Muscle layer of duodenum (tissue), 2 donors: ENCODE measurements around the gene SLC35B1.

Source experiments
- H3K27ac ChIP-seq: one replicate; pipeline ENCODE4 v1.7.0; 2013; ENCODE audit warnings: mild to moderate bottlenecking, low read length
- H3K27me3 ChIP-seq: one replicate; pipeline ENCODE4 v1.7.0; 2013; ENCODE audit warnings: low read depth, mild to moderate bottlenecking, control low read depth, low read length
- H3K36me3 ChIP-seq, 2 donors: one replicate each; pipeline ENCODE4 v1.7.0; 2013; ENCODE audit warnings: low read length in 2 of 2, control low read depth in 1 of 2, mild to moderate bottlenecking in 1 of 2; ENCODE audit not compliant: insufficient read depth in 2 of 2, control insufficient read depth in 1 of 2
- H3K4me1 ChIP-seq, 2 donors: one replicate each; pipeline ENCODE4 v1.7.0; 2013; ENCODE audit warnings: low read length in 2 of 2, mild to moderate bottlenecking in 2 of 2, control low read depth in 1 of 2, moderate library complexity in 1 of 2; ENCODE audit not compliant: insufficient read depth in 2 of 2, control insufficient read depth in 1 of 2
- H3K4me3 ChIP-seq, 2 donors: one replicate each; pipeline ENCODE4 v1.7.0; 2013; ENCODE audit warnings: low read length in 2 of 2, low read depth in 1 of 2, mild to moderate bottlenecking in 1 of 2
- H3K9me3 ChIP-seq, 2 donors: one replicate each; pipeline ENCODE4 v1.7.0; 2013; ENCODE audit warnings: low read length in 2 of 2, control low read depth in 1 of 2, mild to moderate bottlenecking in 1 of 2; ENCODE audit not compliant: control insufficient read depth in 1 of 2
- donor health status: healthy.

SLC35B1 gene

DNA sequence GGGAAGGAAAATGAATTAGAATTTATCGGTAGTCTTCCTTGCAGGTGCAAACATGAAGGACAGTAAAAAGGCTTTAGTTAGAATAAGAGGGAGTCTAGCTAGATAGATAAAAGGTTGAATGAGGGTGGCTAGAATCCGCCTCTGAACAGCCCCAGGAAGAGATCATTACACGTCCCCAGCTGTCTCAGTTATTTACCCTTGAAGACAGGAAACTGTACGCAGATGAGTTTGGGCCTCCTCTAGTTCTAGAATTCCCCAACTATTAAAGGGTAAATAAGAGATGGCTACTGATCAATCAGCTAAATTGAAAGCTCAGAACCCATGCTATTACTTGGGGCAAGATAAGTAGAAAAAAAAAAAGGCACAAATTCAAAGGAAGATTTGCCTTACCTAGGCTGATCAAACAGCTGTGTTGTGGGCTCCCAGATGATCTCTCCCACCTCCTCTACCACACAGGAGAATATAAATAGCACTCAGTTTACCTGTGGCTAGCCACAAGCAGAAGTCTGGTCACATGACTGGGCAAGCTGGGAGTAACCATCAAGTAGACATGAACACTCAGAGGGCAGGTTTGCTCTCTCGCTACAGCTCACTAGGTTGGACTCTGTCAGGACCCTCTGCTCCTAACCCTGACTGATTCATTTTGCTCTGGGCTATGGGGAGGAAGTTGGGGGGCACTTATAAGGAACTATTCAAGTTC is 39.2 kb upstream of the SLC35B1 start:
- no peak overlapping the region for H3K4me3 ChIP-seq
- H3K36me3 ChIP-seq, result no peaks in the 10 kb centered on the region
- no peaks in the 10 kb centered on the region for H3K9me3 ChIP-seq
- peak overlapping the region; percentile 62 for H3K27ac ChIP-seq
- peaks cover 15 to 29% of the 10 kb centered on the region in 2 donors for H3K4me1 ChIP-seq
- H3K27me3 ChIP-seq, result no peaks in the 10 kb centered on the region

DNA sequence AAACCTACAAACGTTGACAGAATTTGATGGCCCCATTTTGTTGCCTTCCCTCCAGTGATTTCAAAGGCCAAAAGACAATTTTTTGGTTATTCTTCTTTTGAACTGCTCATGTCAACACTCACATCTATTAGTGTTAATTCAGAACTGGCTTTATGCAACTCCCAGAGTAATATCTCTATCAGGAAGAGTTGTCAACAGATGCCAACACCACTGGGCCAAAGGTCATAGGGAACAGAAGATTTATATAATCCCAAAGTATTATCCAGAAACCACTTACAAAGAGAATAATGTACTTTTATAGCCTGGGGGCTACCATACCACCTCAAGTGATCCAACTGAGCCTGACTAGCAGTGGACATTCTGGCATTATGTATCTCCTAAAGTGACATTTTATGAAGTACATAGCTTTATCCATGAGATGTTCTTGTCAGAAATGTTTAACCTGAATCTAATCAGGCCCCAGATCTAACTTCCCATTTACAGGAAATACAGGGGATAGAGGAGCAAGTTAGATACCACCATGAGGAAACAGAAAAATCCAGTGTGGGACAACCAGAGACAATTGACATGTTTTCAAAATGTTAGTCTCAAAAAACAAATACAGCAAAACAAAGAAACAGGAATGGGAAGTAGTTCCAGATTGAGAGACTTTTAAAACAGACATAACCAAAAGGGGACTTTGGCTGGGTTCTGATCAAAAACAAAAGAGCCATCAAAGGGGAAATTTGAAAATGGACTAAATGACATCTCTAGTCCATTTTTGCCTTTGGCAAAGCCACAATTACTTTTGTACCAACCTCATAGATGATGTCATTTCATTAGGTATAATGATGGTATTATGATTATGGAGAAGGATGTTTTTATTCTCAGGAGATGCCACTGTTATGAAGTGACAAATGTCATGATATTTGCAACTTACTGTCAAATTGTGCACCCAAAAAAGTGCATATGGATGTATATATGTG is 37.7 kb upstream of the SLC35B1 start:
- no peaks in the 10 kb centered on the region for H3K9me3 ChIP-seq
- no peaks in the 10 kb centered on the region for H3K36me3 ChIP-seq
- peak overlapping the region; percentile 62 for H3K27ac ChIP-seq
- H3K4me1 ChIP-seq, result peaks cover 30 to 44% of the 10 kb centered on the region in 2 donors
- no peaks in the 10 kb centered on the region for H3K27me3 ChIP-seq
- H3K4me3 ChIP-seq, result no peak overlapping the region

DNA sequence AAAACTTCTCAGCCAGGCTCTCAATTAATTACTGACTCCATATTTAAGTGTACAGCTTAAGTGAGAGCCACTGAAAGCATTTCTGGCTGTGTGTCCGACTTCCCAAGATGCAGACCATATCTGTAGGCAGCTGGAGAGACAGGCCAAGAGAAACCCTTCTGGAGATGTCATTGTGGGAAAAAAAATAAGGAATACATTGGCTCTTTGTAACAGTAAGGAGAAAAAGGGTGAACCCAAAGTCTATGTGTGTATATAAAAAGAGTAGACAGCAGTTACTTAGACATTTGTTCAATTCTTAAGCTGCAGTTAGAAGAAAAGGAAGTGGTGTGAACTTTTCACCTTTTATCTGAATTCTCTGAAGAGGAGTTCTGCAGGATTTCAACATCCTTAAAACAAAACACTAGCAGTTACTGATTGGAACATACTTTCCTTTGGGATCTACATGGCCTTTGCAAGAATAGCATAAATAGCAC is 34.4 kb upstream of the SLC35B1 start:
- Histone ChIP-seq H3K36me3 (no peaks in the 10 kb centered on the region), H3K27ac (peak overlapping the region; percentile 87), H3K27me3 (no peaks in the 10 kb centered on the region), H3K9me3 (no peaks in the 10 kb centered on the region), H3K4me1 (peaks cover 36 to 68% of the 10 kb centered on the region in 2 donors), H3K4me3 (peak overlapping the region in 1 of 2 donors; percentile 8)

DNA sequence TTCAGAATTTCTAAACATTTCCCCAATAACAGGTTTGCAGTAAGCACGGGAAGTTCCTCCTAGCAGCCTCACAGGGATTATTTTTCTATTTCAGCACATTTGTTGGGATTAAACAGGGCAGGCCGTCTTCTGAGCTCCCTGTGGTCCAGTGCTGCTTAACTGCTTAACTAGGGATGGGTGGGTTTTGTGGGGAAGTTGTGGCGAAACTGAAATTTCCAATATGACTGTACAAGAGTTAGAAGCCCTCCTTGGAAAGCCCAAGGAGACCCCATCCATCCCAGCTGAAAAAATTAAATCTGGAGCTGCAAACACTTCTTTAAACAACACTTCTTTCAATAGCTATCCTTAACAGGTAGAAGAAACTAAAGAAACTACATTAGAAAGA is 33.9 kb upstream of the SLC35B1 start:
- H3K27me3 ChIP-seq, result no peaks in the 10 kb centered on the region
- peak overlapping the region in 1 of 2 donors; percentile 8 for H3K4me3 ChIP-seq
- no peaks in the 10 kb centered on the region for H3K9me3 ChIP-seq
- peak overlapping the region; percentile 87 for H3K27ac ChIP-seq
- peaks cover 36 to 68% of the 10 kb centered on the region in 2 donors for H3K4me1 ChIP-seq
- no peaks in the 10 kb centered on the region for H3K36me3 ChIP-seq

DNA sequence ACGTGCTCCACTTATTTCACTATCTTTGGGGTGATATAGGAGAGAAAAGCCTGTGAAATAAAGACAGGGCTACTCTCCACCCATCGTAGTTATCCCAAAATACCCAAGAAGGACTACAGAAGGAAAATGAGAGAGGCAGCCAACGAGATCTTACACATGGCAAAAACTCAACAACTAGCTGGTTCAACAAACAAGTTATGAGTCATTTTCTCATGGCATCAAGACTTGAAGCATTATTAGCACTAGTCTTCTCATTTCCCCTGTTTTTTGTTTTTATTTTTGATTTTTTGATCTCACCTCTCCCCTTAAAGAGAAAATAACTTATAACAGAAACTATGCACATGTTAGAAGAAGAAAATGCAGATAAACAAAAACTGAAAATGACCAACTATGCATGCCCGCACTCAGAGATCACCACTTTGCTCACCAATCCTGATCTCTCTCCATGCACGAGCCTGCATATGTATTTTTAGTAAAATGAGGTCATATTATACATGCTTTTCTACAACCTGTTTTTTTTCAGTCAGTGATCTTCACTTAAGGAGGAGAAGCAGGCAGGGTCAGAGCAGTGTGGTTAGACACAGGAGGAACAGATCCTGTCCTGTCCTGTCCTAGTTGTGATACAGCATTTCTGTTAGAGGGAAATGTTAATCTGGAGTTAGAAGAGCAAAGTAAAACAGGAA is 33.4 kb upstream of the SLC35B1 start:
- H3K9me3 ChIP-seq, result no peaks in the 10 kb centered on the region
- peak overlapping the region; percentile 8 to 36 for H3K4me3 ChIP-seq
- no peaks in the 10 kb centered on the region for H3K27me3 ChIP-seq
- H3K27ac ChIP-seq, result peak overlapping the region; percentile 87
- peaks cover 32 to 64% of the 10 kb centered on the region in 2 donors for H3K4me1 ChIP-seq
- no peaks in the 10 kb centered on the region for H3K36me3 ChIP-seq

DNA sequence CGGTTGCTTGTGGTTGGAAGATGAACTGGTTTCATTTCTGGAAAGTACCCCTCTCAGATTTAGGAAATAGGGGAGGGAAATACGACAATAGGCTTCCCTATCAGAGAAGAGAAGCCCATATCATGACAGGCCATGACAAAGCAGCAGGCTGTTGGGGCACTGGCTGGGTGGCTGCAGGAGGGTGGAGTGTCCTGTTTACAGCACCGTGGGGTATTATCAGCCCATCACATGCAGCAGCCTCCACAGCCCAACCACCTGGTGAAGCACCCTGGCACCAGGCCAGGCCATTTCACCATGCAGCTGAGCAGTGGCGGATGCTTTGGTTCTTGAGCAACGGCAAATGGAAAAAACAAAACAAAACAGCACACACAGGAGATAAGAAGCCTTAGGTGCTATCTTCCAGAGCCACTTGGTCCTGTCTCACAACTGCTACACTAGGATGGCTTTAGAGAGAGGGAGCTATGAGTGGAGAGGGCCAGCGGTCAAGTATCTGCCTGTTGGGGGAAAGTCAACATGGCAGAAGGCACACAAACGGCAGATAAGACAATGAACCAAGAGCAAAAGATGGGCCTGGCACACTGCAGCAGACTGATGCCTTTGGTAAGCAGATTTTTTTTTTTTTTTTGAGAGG is 32.0 kb upstream of the SLC35B1 start:
- Histone ChIP-seq H3K27ac (peak overlapping the region; percentile 76), H3K4me1 (peaks cover 32 to 64% of the 10 kb centered on the region in 2 donors), H3K36me3 (no peaks in the 10 kb centered on the region), H3K4me3 (peak overlapping the region; percentile 12 to 27), H3K9me3 (no peaks in the 10 kb centered on the region), H3K27me3 (no peaks in the 10 kb centered on the region)

DNA sequence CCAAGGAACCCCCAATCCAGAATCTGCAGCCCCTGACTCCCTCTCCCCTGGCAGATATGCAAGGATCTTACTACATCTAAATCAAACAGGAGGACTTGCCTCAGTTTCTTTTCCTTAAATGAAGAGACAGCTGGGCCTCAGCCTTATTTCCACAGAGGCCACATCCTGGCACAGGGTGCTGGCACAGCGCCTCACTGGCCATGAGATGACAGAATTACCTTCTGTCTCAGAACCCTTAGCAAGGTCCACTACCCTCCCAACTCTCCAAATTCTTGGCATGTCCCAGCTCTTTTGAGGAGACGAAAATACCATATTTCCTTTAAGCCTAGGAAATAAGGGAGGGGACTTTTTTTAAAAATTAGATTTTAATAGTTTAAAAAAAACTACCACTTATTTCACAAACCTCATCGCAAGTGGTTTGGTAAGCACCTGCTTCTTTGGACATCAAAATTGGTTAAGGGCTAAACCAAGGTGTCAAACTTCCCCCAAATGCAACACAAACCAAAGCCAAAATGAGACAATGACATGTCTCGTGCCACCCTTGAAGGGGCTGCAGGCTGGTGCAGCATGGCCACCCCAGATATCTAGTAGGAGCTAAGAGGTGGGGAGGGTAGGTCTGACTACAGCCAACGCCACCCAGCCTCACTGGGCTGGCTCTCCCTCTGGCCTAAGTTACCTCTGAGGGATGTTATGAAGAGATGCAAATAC is 30.8 kb upstream of the SLC35B1 start:
- H3K27ac ChIP-seq, result peak overlapping the region; percentile 46
- no peaks in the 10 kb centered on the region for H3K36me3 ChIP-seq
- H3K27me3 ChIP-seq, result no peaks in the 10 kb centered on the region

DNA sequence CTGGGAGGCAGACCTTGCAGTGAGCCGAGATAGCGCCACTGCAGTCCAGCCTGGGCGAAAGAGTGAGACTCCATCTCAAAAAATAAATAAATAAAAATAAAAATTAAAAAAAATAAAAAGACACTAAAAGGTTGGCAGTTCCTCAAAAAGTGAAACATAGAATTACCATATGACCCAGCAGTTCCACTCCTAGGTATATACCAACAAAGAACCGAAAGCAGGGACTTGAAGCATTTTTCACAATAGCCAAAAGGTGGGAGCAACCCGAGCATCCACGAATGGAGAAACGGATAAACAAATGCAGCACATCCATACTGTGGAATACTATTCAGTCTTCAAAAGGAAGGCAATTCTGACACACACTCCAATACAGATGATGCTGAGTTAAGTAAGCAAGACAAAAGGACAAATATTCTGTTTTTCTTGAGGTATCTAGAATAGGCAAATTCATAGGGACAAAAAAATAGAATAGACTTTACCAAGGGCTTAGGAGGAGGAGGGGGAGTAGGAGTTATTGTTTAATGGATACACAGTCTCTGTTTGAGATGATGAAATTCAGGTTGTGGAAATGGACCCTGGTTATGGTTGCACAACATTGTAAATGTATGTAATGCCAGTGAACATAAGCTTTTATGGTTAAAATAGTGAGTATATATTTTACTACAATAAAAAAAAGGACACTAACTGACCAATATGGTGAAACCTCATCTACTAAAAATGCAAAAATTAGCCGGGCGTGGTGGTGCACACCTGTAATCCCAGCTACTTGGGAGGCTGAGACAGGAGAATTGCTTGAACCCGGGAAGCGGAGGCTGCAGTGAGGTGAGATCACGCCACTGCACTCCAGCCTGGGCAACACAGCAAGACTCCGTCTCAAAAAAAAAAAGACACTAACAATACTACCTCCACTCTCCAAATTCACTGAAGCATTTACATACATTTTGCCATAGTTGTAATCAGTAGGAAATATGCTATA is 27.0 kb upstream of the SLC35B1 start:
- Histone ChIP-seq H3K4me3 (no peak overlapping the region), H3K4me1 (peaks cover 7 to 48% of the 10 kb centered on the region in 2 donors), H3K9me3 (no peaks in the 10 kb centered on the region), H3K27me3 (no peaks in the 10 kb centered on the region), H3K27ac (no peak overlapping the region), H3K36me3 (no peaks in the 10 kb centered on the region)

More for the DNA sequence above, 30.8 kb upstream of the SLC35B1 start:
- peaks cover 32 to 64% of the 10 kb centered on the region in 2 donors for H3K4me1 ChIP-seq
- no peaks in the 10 kb centered on the region for H3K9me3 ChIP-seq
- H3K4me3 ChIP-seq, result no peak overlapping the region

DNA sequence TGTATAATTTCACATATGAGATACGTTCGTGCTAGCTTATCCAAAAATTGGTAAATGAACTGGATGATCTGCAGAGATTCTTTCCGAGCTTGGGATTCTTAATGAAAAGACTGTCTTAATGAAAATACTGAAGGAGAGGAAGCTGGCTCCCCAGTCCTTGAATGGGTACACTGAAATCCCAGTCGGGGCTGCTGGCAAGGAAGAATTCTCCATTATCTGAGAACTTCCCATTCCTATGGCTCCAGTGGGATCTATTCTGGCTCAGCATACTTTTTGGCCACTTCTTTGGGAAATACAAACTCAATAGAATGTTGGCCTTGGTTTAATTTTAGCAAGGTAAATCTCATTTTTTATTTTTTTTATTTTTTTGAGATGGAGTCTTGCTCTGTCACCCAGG is 23.7 kb upstream of the SLC35B1 start:
- Histone ChIP-seq H3K4me3 (no peak overlapping the region), H3K27ac (peak overlapping the region; percentile 81), H3K4me1 (peaks cover 16 to 48% of the 10 kb centered on the region in 2 donors)

More for the DNA sequence above, 23.7 kb upstream of the SLC35B1 start:
- H3K9me3 ChIP-seq, result no peaks in the 10 kb centered on the region
- no peaks in the 10 kb centered on the region for H3K27me3 ChIP-seq
- no peaks in the 10 kb centered on the region for H3K36me3 ChIP-seq
